H9 (cell line): ENCODE data around the gene ALDH1A3. TPM values are rescaled to one million over a fixed set of nuclear protein-coding genes. Genes with fewer than 3 reads are reported as not detected.

Experiments
- DNase-seq: peaks from one replicate; pipeline ENCODE4 v3.0.0-alpha.2; 2017
- H2AFZ ChIP-seq: one replicate; pipeline ENCODE4 v1.6.1; 2013; ENCODE audit warnings: mild to moderate bottlenecking, low read length, control low read depth, moderate library complexity
- H2AK5ac ChIP-seq: 2 replicates; pipeline ENCODE4 v1.6.1; 2013; ENCODE audit warnings: low read length, control low read depth, mixed read lengths; ENCODE audit not compliant: insufficient read length
- H2BK120ac ChIP-seq: one replicate; pipeline ENCODE4 v1.6.1; 2013; ENCODE audit warnings: low read depth, mild to moderate bottlenecking, low read length, control low read depth, inconsistent platforms; ENCODE audit not compliant: poor library complexity, severe bottlenecking
- H2BK12ac ChIP-seq: 2 replicates; pipeline ENCODE4 v1.6.1; 2013; ENCODE audit warnings: low read length, control low read depth, mixed read lengths, low read depth; ENCODE audit not compliant: insufficient read length
- H2BK15ac ChIP-seq: 2 replicates; pipeline ENCODE4 v1.6.1; 2013; ENCODE audit warnings: low read depth, low read length, control low read depth
- H2BK20ac ChIP-seq: one replicate; pipeline ENCODE4 v1.6.1; 2013; ENCODE audit warnings: low read depth, mild to moderate bottlenecking, low read length, control low read depth, inconsistent platforms; ENCODE audit not compliant: poor library complexity, severe bottlenecking
- H2BK5ac ChIP-seq: 2 replicates; pipeline ENCODE4 v1.6.1; 2013; ENCODE audit warnings: low read length, control low read depth, mixed read lengths; ENCODE audit not compliant: insufficient read length
- H3K14ac ChIP-seq: 2 replicates; pipeline ENCODE4 v1.6.1; 2013; ENCODE audit warnings: low read length, control low read depth; ENCODE audit not compliant: insufficient read depth
- H3K18ac ChIP-seq: 2 replicates; pipeline ENCODE4 v1.6.1; 2013; ENCODE audit warnings: low read depth, mild to moderate bottlenecking, mixed read lengths, low read length, control low read depth; ENCODE audit not compliant: insufficient read length
- H3K23ac ChIP-seq: 2 replicates; pipeline ENCODE4 v1.6.1; 2013; ENCODE audit warnings: low read length, control low read depth, mixed read lengths, low read depth; ENCODE audit not compliant: insufficient read length
- H3K23me2 ChIP-seq: 2 replicates; pipeline ENCODE4 v1.6.1; 2013; ENCODE audit warnings: low read depth, mild to moderate bottlenecking, mixed read lengths, low read length, control low read depth; ENCODE audit not compliant: insufficient read length, poor library complexity, severe bottlenecking
- H3K27ac ChIP-seq: 2 replicates; pipeline ENCODE4 v1.5.1; 2013; ENCODE audit warnings: low read length, control low read depth, mixed read lengths, low read depth; ENCODE audit not compliant: insufficient read length
- H3K27me3 ChIP-seq: 2 replicates; pipeline ENCODE4 v1.6.1; 2013; ENCODE audit warnings: low read length, control low read depth, inconsistent platforms; ENCODE audit not compliant: insufficient read depth
- H3K4ac ChIP-seq: 2 replicates; pipeline ENCODE4 v1.6.1; 2013; ENCODE audit warnings: low read depth, mild to moderate bottlenecking, control low read depth, inconsistent platforms, low read length, moderate library complexity
- H3K4me1 ChIP-seq: 2 replicates; pipeline ENCODE4 v1.6.1; 2013; ENCODE audit warnings: low read length, control low read depth, inconsistent platforms; ENCODE audit not compliant: insufficient read depth
- H3K4me2 ChIP-seq: 2 replicates; pipeline ENCODE4 v1.6.1; 2013; ENCODE audit warnings: low read length, control low read depth, mixed read lengths; ENCODE audit not compliant: insufficient read length, insufficient read depth
- H3K56ac ChIP-seq: 2 replicates; pipeline ENCODE4 v1.6.1; 2013; ENCODE audit warnings: low read depth, mild to moderate bottlenecking, mixed read lengths, low read length, control low read depth; ENCODE audit not compliant: insufficient read length
- H3K79me1 ChIP-seq: 2 replicates; pipeline ENCODE4 v1.6.1; 2013; ENCODE audit warnings: low read depth, mild to moderate bottlenecking, moderate library complexity, low read length, control low read depth, inconsistent platforms; ENCODE audit not compliant: insufficient read depth, poor library complexity, severe bottlenecking
- H3K79me2 ChIP-seq: 2 replicates; pipeline ENCODE4 v1.6.1; 2013; ENCODE audit warnings: low read length, control low read depth, inconsistent platforms; ENCODE audit not compliant: insufficient read depth
- H3K9ac ChIP-seq: 2 replicates; pipeline ENCODE4 v1.6.1; 2013; ENCODE audit warnings: low read length, control low read depth, mixed read lengths; ENCODE audit not compliant: insufficient read length; ENCODE audit errors: extremely low read depth
- H3K9me3 ChIP-seq: one replicate; pipeline ENCODE4 v1.6.1; 2013; ENCODE audit warnings: low read depth, low read length, inconsistent platforms; ENCODE audit not compliant: control insufficient read depth
- H3T11ph ChIP-seq: one replicate; pipeline ENCODE4 v1.6.1; 2013; ENCODE audit warnings: mild to moderate bottlenecking, low read length, control low read depth, inconsistent platforms
- H4K20me1 ChIP-seq: one replicate; pipeline ENCODE4 v1.6.1; 2013; ENCODE audit not compliant: control insufficient read depth, insufficient read length, insufficient read depth
- H4K5ac ChIP-seq: 2 replicates; pipeline ENCODE4 v1.6.1; 2013; ENCODE audit warnings: low read depth, mild to moderate bottlenecking, mixed read lengths, low read length, control low read depth; ENCODE audit not compliant: insufficient read length
- H4K8ac ChIP-seq: replicated peaks from 2 replicates; pipeline ENCODE4 v1.6.1; 2013; ENCODE audit warnings: low read length, control low read depth, mixed read lengths, low read depth; ENCODE audit not compliant: insufficient read length
- H4K91ac ChIP-seq: 2 replicates; pipeline ENCODE4 v1.6.1; 2013; ENCODE audit warnings: low read depth, mild to moderate bottlenecking, moderate library complexity, mixed read lengths, low read length, control low read depth; ENCODE audit not compliant: insufficient read length
- H3K27ac Mint-ChIP-seq, 3 experiments: 2 replicates in 2 of 3; 3 replicates in 1 of 3; pipeline ENCODE4 v1.8.0; 2020 to 2021; ENCODE audit warnings: mixed read lengths in 3 of 3, mild to moderate bottlenecking in 1 of 3, moderate library complexity in 1 of 3
- H3K27me3 Mint-ChIP-seq: 2 replicates; pipeline ENCODE4 v1.8.0; 2021; ENCODE audit warnings: low read depth, mild to moderate bottlenecking, moderate library complexity, mixed read lengths
- H3K36me3 Mint-ChIP-seq, 3 experiments: 2 replicates in 2 of 3; 3 replicates in 1 of 3; pipeline ENCODE4 v1.8.0; 2020 to 2021; ENCODE audit warnings: low read depth in 3 of 3, mixed read lengths in 3 of 3; ENCODE audit not compliant: insufficient read depth in 1 of 3
- H3K4me1 Mint-ChIP-seq, 2 experiments: 2 replicates each; pipeline ENCODE4 v1.8.0; 2020; ENCODE audit warnings: mixed read lengths in 2 of 2
- H3K4me3 Mint-ChIP-seq, 2 experiments: 2 replicates in 1 of 2; 3 replicates in 1 of 2; pipeline ENCODE4 v1.8.0; 2020 to 2021; ENCODE audit warnings: mild to moderate bottlenecking in 2 of 2, mixed read lengths in 2 of 2, moderate library complexity in 1 of 2
- H3K9me3 Mint-ChIP-seq, 2 experiments: 2 replicates in 1 of 2; 3 replicates in 1 of 2; pipeline ENCODE4 v1.8.0; 2020; ENCODE audit warnings: mild to moderate bottlenecking in 2 of 2, mixed read lengths in 2 of 2, moderate library complexity in 1 of 2
- WGBS: extraction: QIAGEN DNeasy Blood & Tissue Kit; methylation state at CpG from one replicate; pipeline ENCODE4 v1.1.7; 2013; ENCODE audit warnings: missing lambda C conversion rate, low lambda C conversion rate, mixed read lengths; ENCODE audit not compliant: insufficient read length; ENCODE audit errors: extremely low coverage; 5-methylcytosine and 5-hydroxymethylcytosine counted together
- total RNA-seq: library from RNA; stranded (reverse); gene quantifications from 2 replicates; pipeline ENCODE4 v1.2.1, GENCODE V29; 2021
- TF ChIP-seq, protein P1 (sequence below): fragments of 200-600 bp; sonication (generic); conservative IDR thresholded peaks from 3 replicates; pipeline ENCODE4 v1.8.0; 2021; ENCODE audit warnings: antibody characterized with exemption, mild to moderate bottlenecking

The ALDH1A3 gene
- total RNA-seq, 1 experiment from 2014 or later: 9.2 TPM

DNA sequence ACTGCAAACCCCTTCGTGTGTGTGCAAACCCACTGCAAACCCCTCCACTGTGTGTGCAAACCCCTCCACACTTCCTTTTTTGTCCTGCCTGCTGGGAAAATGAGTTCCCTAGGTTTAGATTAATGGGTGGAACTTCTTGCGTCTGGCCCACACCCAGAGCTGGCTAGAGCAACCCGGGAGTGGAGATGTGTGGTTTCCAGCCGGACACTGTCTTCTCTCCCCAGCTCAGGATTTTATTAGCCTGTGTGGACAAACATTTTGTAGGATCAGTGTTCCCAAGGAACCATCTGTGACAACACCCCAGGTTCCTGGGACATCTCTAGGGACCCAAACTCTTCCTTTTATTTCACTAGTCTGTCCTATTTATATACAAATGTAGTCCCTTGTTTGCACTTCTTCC is 29.9 kb downstream of the ALDH1A3 start:
- no peak overlapping the region; a peak in 1 of 5 replicates for H3K4me3 Mint-ChIP-seq
- no peak overlapping the region for H3K4ac ChIP-seq
- no peak overlapping the region for H4K91ac ChIP-seq
- H2BK12ac ChIP-seq: no peak overlapping the region
- peaks cover 2 to 26% (median 10%) of the 10 kb centered on the region in 3 experiments; a peak in 6 of 7 replicates for H3K36me3 Mint-ChIP-seq
- H3K27me3 Mint-ChIP-seq: peaks cover 1% of the 10 kb centered on the region
- peaks cover 3 to 10% of the 10 kb centered on the region in 2 experiments; a peak in 4 of 5 replicates for H3K9me3 Mint-ChIP-seq
- H3K9ac ChIP-seq: no peak overlapping the region
- peaks cover 10 to 25% of the 10 kb centered on the region in 2 experiments for H3K4me1 Mint-ChIP-seq
- no peaks in the 10 kb centered on the region for H3K23me2 ChIP-seq
- H4K5ac ChIP-seq: no peak overlapping the region
- peak overlapping the region in 1 of 3 experiments; percentile 34; a peak in 3 of 7 replicates for H3K27ac Mint-ChIP-seq
- H3K4me1 ChIP-seq: no peaks in the 10 kb centered on the region
- H4K8ac ChIP-seq: no peak overlapping the region
- no CpG with 5 or more reads among the region's 4 CpGs for WGBS
- H2AK5ac ChIP-seq: no peak overlapping the region
- H2BK120ac ChIP-seq: no peak overlapping the region
- no peak overlapping the region for H3K14ac ChIP-seq
- no peak overlapping the region for H2BK15ac ChIP-seq
- no peak overlapping the region for H3K4me2 ChIP-seq
- H2BK20ac ChIP-seq: no peak overlapping the region
- TF ChIP-seq, protein P1, sequence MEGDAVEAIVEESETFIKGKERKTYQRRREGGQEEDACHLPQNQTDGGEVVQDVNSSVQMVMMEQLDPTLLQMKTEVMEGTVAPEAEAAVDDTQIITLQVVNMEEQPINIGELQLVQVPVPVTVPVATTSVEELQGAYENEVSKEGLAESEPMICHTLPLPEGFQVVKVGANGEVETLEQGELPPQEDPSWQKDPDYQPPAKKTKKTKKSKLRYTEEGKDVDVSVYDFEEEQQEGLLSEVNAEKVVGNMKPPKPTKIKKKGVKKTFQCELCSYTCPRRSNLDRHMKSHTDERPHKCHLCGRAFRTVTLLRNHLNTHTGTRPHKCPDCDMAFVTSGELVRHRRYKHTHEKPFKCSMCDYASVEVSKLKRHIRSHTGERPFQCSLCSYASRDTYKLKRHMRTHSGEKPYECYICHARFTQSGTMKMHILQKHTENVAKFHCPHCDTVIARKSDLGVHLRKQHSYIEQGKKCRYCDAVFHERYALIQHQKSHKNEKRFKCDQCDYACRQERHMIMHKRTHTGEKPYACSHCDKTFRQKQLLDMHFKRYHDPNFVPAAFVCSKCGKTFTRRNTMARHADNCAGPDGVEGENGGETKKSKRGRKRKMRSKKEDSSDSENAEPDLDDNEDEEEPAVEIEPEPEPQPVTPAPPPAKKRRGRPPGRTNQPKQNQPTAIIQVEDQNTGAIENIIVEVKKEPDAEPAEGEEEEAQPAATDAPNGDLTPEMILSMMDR: no peak
- H3K56ac ChIP-seq: no peak overlapping the region
- no peaks in the 10 kb centered on the region for H3K9me3 ChIP-seq
- no peak overlapping the region for H2BK5ac ChIP-seq
- no peak overlapping the region for H3K23ac ChIP-seq
- no peaks in the 10 kb centered on the region for H3K79me2 ChIP-seq
- no peak overlapping the region for H3K27ac ChIP-seq
- no peaks in the 10 kb centered on the region for H3K27me3 ChIP-seq
- no peak overlapping the region for H3T11ph ChIP-seq
- DNase-seq: no peak
- H3K18ac ChIP-seq: no peak overlapping the region
- no peaks in the 10 kb centered on the region for H3K79me1 ChIP-seq
- no peak overlapping the region for H2AFZ ChIP-seq
- H4K20me1 ChIP-seq: no peaks in the 10 kb centered on the region
